ENCODE data around the gene BRSK1. TPM values are rescaled to one million over a fixed set of nuclear protein-coding genes. Genes with fewer than 3 reads are reported as not detected.

The BRSK1 gene
- total and polyA plus RNA-seq, 2 of the 13 experiments (the other 11 are each of a cell fraction or from before 2014, with no cell fraction given) = 0.18 to 1.2 TPM

GRCh38 chr19:55257461-55258420 is 26.1 kb upstream of the BRSK1 start (continued):
- TF ChIP-seq ZBTB42 (CRISPR knock-in tag; IDR thresholded peaks at IDR 0.05) (no peak), ZNF362 (CRISPR knock-in tag; IDR thresholded peaks at IDR 0.05; ENCODE audit: borderline replicate concordance) (no peak), ATF3 (CRISPR knock-in tag; IDR thresholded peaks at IDR 0.05) (no peak), FLYWCH1 (CRISPR knock-in tag; IDR thresholded peaks at IDR 0.05) (no peak), ZNF552 (CRISPR knock-in tag; IDR thresholded peaks at IDR 0.05; ENCODE audit: borderline replicate concordance) (no peak), ETV6 (CRISPR knock-in tag; conservative IDR thresholded peaks at IDR 0.05) (no peak), ZFX (CRISPR knock-in tag; IDR thresholded peaks at IDR 0.05; ENCODE audit: low read depth) (peak; percentile 41), HNRNPH1 (optimal IDR thresholded peaks at IDR 0.05; ENCODE audit: low read depth, low read length) (no peak), ZNF12 (CRISPR knock-in tag; IDR thresholded peaks at IDR 0.05) (no peak), CBFB (CRISPR knock-in tag; IDR thresholded peaks at IDR 0.05) (no peak), ZBTB10 (CRISPR knock-in tag; IDR thresholded peaks at IDR 0.05; ENCODE audit: borderline replicate concordance) (no peak), CREB1 (IDR thresholded peaks at IDR 0.05) (no peak), CREB1 (CRISPR knock-in tag; IDR thresholded peaks at IDR 0.05) (no peak), PLRG1 (conservative IDR thresholded peaks at IDR 0.05) (no peak), KDM4B (CRISPR knock-in tag; IDR thresholded peaks at IDR 0.05) (no peak), ZNF225 (CRISPR knock-in tag; IDR thresholded peaks at IDR 0.05) (peak; percentile 31; the same call in 1 of the 2 replicates), BCLAF1 (IDR thresholded peaks at IDR 0.05) (no peak), NRL (CRISPR knock-in tag; IDR thresholded peaks at IDR 0.05; ENCODE audit: borderline replicate concordance) (no peak), RBM39 (IDR thresholded peaks at IDR 0.05; ENCODE audit: low read depth, low read length, poor library complexity, severe bottlenecking) (peak; percentile 38), ZNF660 (CRISPR knock-in tag; IDR thresholded peaks at IDR 0.05; ENCODE audit: borderline replicate concordance, low read depth) (no peak), DPF2 (CRISPR knock-in tag; IDR thresholded peaks at IDR 0.05; ENCODE audit: borderline replicate concordance, low read depth) (no peak), ZNF382 (CRISPR knock-in tag; IDR thresholded peaks at IDR 0.05; ENCODE audit: borderline replicate concordance) (no peak), TRIM24 (CRISPR knock-in tag; IDR thresholded peaks at IDR 0.05) (no peak)
